Smooth muscle cell of the pulmonary artery (primary cell): ENCODE measurements around the gene TRMT61B. TPM values are rescaled to one million over a fixed set of nuclear protein-coding genes. Genes with fewer than 3 reads are reported as not detected.

Experiments
- total RNA-seq: library from RNA; depleted of rRNA; stranded (reverse); fragments of >200 nt; gene quantifications from 2 replicates; pipeline ENCODE4 v1.2.3, GENCODE V29; 2014

The TRMT61B gene
- total RNA-seq: 11.4 and 16.0 TPM in 2 replicates

GRCh38 chr2:28870146-28870891, at the start of gene TRMT61B:
Gene TRMT61B, minus strand, starts transcription at chr2:28870309. Its CDS starts 32 bp downstream, at chr2:28870277.

GRCh38 chr2:28894470-28895188, 24.5 kb upstream of the TRMT61B start, which contains the start of gene WDR43:
Gene WDR43, plus strand, starts transcription at chr2:28894667. Its CDS starts 32 bp downstream, at chr2:28894699.

GRCh38 chr2:28810384-28811285, 59.5 kb downstream of the TRMT61B start, which contains the start of gene SPDYA:
Gene SPDYA, plus strand, starts transcription at chr2:28810834. Its CDS starts 5,181 bp downstream, at chr2:28816015.

Other genes with a start within 250 kb of the TRMT61B start
- 142 and 165 TPM in 2 replicates for gene PPP1CB, start 118.5 kb downstream of the TRMT61B start, total RNA-seq
- 0.83 and 0.91 TPM in 2 replicates for gene SPDYA, start 59.5 kb downstream of the TRMT61B start, total RNA-seq
- 51.9 and 82.5 TPM in 2 replicates for gene WDR43, start 24.4 kb upstream of the TRMT61B start, total RNA-seq
- under 0.01 and 0.03 TPM in 2 replicates for gene TOGARAM2, start 111.0 kb upstream of the TRMT61B start, total RNA-seq
- not detected in 2 replicates for gene PCARE, start 204.2 kb upstream of the TRMT61B start, total RNA-seq
- 42.6 and 66.8 TPM in 2 replicates for gene CLIP4, start 245.1 kb upstream of the TRMT61B start, total RNA-seq